Hematopoietic multipotent progenitor cell treated with erythropoietin and hydrocortisone succinate and interleukin-3 and kit ligand, for 8 days (in vitro differentiated cells): ENCODE data around the gene PXMP2.
A peak's percentile ranks its signal among the peaks of the same experiment; 100 is the strongest.

Experiments used
- DNase-seq: peaks from one replicate; pipeline ENCODE4 v3.0.0-alpha.2; 2015

The PXMP2 gene

DNA sequence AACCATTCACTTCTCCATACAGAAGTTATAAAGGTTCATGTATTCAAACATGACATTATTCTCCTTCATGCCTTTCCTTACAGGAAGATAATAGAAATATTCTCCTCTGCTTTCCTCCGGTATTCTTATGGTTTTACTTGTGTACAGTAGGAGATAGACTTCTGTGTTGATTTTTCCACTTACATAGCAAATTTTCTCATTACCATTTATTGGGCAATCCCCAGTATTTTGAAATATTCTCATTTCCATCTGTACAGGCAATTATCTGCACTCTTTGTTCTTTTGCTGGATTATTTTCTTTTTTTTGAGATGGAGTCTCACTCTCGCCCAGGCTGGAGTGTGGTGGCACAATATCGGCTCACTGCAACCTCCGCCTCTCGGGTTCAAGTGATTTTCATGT lies 11.0 kb downstream of the PXMP2 start:
- no peak for DNase-seq

DNA sequence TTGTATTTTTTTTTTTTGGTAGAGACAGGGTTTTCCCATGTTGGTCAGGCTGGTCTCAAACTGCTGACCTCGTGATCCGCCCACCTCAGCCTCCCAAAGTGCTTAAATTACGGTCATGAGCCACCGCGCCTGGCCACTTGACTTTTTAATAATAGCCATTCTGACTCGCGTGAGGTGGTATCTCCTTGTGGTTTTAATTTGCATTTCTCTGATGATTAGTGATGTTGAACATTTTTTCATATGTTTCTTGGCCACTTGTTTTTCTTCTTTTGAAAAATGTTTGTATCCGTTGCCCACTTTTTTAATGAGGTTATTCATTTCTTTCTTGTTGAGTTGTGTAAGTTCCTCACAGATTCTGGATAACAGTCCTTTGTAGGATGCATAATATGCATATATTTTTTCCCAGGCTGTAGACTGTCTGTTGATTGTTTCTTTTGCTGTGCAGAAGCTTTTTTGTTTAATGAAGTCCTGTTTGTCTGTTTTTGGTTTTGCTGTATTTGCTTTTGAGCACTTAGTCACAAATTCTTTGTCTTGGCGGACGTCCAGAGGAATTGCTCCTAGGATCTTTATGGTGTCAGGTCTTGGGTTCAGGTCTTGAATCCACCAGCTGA lies 12.9 kb downstream of the PXMP2 start:
- no peak for DNase-seq

DNA sequence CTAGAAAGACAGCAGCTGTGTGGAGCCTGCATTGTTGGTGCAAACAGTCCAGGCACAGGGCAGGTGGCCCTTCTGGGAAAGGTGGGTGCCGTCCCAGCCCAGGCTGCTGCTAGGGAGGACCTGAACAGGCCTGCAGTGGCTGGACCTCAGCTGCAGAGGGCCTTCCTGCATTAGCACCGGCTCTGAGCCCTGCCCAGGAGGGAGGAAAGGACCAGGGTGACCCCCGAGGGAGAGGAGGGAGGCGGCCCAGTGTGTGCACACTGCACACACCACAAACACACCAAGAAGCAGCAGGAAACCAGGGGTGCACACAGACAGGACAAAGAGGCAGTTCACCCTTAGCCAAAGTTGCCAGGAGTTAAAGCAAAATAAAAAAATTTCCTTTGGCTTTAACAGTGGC lies 15.3 kb downstream of the PXMP2 start:
- DNase-seq = no peak

DNA sequence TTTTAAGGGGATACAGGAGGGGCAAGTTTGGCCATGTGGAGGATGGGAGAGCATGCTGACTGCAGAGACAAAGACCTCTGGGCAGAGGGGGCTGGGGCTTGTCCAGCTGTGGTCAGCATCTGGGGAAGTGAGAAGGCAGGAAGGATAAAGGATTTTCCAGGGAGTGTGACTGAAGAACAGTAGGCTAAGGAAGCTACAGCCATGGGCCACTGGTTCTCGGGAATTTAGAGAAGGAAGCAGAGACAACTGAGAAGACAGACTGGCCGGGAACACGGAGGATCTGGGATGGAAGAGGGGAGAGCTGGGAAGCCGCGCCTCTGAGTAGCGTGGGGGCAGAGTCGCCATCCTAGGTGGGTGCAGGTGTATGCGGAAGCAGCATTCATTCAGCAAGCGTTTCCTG lies 16.3 kb downstream of the PXMP2 start:
- DNase-seq = no peak

DNA sequence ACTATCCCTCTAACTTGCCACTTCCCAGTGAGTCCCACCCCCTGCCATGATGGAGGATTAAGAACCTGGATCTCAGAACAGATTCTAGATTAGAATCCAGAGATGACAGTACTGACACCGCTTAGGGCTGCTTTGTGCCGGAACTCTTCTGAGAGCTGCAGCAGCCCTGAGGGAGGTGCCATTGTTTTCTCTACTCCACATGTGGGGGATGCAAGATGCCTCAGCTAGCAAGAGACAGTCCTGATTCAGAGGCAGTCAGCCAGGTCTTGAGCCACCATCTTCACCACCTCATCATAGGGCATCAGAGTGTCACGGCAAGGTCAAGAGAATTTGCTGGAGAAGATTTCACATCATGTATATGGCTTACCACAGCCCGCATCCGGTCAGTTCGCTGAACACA lies 19.9 kb downstream of the PXMP2 start:
- DNase-seq = no peak

DNA sequence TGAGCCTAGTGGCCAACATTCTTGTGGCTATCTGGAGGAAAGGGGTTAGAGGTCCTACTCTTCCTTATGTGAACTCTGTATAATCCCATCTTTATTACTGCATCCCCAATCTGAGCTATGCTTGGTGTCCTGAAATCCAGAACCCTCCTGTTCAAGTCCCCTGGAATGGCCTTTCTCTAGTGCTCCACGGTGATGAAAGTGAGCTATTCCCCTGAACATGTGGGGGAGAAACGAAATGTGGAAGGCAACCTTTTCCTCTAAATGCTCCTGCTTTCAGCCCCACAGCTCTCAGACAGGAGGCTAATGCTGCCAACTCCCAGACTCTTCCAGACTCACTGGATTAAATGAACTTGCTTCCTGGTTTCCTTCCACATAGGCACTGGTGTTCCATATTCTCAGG lies 20.8 kb downstream of the PXMP2 start:
- no peak for DNase-seq

DNA sequence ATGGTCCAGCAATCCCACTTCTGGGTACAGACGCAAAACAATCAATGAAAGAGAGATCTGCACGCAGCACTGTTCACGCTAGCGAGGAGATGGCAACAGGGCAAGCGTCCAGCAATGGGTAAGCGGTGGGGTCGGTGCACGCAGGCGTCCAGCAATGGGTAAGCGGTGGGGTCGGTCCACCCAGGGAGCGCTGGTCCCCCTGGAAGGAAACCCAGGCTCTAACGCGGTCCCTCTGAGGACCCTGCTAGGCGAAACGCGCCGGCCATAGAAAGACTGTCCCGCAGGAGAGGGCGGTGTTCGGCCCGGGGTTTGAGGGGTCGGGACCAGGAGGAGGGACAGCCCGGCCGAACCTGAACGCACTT lies 22.6 kb downstream of the PXMP2 start:
- no peak for DNase-seq

DNA sequence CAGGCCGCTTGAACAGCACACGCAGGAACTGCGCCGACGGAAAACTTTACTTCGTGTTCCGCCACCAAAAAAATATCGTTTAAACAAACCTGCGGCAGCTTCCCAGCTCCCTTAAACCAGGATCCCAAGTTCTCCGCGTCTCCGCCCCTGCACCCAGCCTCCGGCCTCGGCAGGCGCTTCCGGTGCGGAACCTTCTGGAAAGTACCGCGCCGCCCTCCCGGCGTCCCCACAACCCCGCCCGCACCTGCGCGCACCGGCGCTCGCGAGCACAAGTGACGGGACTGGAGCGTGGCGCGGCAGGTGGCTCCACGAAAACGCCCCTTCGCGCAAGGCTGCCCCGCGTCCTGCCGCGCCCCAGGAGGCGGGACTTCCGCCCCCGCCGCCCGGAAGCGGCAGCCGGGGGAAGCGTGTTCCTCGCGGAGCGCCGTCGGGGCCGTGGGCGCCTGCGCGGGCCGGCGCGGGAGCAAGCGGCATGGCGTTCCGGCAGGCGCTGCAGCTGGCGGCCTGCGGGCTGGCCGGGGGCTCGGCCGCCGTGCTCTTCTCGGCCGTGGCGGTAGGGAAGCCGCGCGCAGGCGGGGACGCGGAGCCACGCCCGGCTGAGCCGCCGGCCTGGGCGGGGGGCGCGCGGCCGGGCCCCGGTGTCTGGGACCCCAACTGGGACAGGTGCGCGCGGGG lies 23.2 kb downstream of the PXMP2 start, which contains the start of gene PGAM5:
Gene PGAM5, plus strand, starts transcription at position 438 of the 675 bp plus-strand sequence. Its CDS starts 35 bp downstream, at position 473.
- peak; percentile 83 for DNase-seq

DNA sequence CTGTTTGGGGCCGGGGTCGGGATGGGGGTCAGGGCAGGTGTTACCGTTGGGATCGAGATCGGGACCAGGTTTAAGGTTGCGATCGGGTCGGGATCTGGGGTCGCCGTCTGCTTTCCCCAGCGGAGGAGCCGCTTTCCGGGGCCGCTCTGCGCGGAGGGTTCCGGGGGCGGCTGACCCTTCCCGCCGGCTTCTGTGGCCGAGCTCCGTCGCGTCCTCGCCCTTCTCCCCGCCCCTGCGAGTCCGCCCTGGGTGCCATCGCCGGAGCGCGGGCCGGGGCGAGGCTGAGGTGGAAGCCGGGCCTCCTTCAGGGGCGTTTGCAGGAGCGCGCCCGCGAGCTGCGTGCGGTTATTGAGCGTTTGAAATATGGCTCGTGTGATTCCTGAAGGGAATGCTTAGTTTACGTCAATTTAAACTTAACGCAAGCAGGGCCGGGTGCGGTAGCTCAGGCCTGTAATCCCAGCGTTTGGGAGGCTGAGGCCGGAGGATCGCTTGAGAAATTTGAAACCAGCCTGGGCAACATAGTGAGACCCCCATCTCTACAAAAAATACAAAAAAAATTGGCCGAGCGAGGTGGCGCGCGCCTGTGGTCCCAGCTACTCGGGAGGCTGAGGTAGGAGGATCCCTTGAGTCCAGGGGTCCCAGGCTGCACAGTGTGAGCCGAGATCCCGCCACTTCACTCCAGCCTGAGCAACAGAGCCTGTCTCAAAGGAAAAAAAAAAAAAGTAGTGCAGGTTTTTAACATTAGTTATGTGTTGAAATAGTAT lies 23.9 kb downstream of the PXMP2 start:
- peak; percentile 42 for DNase-seq

DNA sequence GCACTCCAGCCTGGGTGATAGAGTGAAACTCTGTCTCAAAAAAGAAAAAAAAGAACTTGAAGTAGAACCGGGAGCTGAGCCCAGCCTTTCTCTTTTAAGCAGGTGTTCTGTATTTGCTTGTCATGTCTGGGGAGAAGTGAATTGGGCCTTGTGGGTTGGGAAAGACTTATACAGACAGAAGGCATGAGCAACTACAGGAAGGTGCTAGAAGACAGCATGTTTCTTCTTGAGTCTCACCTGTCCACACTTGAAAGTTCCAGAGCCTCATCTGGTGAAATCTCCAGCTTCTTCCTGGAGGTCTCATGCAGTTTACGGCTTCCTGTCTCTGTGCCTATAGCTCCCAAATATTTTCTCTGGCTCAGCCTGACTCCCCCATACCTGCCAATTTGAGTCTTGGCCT lies 25.7 kb downstream of the PXMP2 start:
- no peak for DNase-seq

DNA sequence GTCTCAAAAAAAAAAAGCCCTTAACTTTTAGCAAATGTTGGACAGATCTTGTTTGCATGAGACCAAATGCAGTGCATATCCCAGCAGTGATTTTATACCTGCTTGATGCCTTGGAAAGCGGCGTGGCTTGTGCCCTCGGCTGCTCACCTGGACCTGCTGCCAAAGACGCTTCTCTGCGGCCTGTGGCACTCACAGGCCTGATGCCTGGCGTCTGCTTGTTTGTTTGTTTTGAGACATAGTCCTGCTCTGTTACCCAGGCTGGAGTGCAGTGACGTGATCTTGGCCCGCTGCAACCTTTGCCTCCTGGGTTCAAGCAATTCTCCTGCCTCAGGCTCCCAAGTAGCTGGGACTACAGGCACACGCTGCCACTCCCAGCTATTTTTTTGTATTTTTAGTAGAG lies 28.5 kb downstream of the PXMP2 start:
- no peak for DNase-seq

DNA sequence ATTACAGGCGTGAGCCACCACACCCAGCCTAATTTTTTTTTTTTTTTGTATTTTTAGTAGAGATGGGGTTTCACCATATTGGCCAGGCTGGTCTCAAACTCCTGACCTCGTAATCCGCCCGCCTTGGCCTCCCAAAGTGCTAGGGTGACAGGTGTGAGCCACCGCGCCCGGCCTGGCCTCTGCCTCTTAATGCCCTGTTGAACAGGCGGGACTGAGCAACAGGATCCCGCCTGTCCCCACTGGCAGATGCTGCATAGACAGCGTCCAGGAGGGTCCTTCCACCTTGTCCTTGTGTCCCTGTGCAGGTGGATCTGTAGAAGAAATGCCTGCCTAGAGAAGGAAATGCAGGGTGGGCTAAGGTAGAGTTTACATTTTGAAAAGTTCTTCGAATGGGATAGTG lies 29.0 kb downstream of the PXMP2 start:
- DNase-seq = no peak

DNA sequence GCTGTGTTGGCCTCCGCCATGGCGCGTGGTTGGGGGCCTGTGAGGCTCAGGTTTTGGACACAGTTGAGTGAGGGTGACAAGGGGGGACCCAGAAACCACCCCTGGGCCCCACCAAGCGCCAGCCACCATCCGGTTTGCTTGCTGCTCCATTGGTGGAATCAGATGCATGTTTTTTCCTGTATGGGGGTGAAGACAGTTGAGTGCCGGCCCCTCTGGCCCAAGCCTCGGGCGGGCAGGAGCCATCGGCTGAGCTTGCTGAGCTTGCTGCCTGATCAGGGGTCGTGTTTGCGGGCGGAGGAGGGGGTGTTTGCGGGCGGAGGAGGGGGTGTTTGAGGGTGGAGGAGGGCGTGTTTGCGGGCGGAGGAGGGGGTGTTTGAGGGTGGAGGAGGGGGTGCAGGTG lies 29.6 kb downstream of the PXMP2 start:
- no peak for DNase-seq

DNA sequence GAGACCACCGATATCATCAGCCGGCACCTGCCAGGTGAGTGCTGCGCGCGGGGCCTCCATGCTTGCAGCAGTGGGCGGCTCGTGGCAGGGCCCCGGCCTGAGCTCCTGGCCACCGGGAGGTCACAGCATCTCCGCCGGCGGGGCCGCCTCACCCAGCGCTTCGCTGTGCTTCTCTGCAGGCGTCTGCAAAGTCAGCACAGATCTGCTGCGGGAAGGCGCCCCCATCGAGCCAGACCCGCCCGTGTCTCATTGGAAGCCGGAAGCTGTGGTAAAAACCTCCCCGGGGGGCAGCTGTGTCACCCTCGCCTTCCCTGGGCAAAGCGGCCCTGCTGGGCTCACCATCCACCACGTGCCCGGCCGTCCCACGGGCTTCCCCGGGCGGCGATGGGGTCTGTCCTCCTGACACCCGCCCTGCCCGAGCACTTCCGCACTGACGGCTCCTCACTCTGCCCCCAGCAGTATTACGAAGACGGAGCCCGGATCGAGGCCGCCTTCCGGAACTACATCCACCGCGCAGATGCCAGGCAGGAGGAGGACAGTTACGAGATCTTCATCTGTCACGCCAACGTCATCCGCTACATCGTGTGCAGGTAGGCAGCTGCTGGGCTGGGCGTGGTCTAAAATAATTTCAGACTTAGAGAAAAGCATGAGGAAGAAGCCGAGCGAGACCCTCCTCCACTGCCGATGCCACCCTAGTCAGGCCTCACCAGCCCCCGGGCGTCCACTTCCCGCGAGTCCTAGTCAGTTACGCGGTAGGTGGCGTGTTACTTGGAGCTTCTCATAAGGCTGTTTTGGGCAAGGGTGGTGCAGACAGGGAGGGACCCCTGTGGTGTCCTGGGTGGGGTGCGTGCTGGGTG lies 30.4 kb downstream of the PXMP2 start:
- no peak for DNase-seq

DNA sequence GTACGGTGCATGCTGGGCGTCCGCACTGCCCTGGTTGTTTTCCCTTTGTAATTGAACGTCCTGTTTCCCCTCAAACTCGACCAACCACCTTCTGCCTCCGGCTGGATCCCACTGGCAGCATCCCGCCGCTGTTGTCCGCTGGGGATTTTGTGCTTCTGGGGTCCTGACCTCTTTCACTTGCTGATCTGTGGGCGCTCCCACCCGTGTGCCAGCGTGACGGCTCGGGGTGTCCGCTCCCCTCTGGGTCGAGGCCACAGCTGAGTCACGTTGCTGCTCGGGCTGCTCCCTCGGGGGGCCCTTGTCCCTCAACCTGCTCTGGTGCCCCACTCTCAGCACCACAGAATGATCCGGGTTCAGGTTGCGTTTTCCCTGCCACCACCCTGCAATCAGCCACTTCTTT lies 31.3 kb downstream of the PXMP2 start:
- DNase-seq = no peak

DNA sequence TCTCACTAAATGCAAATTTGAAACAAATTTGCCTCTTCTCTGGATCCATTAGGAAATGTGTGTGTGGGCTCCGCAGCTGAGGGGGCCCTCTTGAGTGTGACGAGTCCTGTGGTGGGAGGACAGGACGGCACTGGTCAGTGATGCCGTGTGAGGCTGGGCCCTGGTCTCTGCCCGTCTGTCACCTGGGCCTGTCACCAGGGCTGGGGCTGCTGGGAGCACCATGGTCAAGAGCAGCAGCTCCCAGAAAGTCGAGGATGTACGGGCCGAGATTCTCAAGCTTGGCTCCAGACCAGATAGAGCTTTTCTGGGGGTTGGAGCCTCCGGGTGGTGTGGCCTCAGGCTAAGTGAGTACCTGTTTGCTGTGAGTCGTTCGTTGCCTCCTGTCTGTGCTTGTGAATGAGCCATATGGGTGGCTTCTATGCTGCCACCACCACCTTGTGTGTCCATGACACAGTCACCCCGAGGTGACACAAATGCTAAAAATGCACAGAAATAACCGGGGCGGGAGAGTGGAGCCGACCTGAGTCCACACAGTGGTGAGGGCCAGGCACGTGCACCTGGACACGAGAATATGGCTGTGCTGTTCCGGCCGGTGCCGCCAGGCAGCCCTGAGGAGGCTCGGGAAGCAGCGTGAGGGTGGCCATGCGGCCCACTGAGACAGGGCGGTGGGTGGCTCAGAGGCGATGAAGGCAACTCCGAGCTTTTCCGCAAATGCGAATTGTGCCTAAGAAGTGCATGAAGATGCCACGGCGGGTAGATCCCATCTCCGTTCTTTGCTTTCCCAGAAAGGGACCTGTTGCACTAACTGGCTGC lies 32.0 kb downstream of the PXMP2 start:
- no peak for DNase-seq

DNA sequence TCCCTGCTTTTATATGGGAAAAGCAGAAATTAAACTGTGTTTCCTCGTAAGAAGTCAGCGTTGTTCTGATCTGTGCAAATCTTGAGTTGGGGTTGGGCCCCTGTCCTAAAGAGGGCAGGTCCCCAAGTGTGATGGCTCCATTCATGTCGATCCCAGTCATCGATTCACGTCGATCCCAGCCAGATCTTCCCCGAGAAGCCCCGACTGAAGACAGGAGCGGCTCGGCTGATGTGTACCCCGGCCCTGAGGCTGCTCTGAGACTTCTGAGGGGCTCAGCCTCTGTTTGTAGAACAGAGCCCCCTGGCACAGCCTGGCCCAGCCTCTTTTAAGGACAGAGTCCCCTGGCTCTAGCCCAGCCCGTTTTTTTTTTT lies 32.6 kb downstream of the PXMP2 start:
- no peak for DNase-seq

DNA sequence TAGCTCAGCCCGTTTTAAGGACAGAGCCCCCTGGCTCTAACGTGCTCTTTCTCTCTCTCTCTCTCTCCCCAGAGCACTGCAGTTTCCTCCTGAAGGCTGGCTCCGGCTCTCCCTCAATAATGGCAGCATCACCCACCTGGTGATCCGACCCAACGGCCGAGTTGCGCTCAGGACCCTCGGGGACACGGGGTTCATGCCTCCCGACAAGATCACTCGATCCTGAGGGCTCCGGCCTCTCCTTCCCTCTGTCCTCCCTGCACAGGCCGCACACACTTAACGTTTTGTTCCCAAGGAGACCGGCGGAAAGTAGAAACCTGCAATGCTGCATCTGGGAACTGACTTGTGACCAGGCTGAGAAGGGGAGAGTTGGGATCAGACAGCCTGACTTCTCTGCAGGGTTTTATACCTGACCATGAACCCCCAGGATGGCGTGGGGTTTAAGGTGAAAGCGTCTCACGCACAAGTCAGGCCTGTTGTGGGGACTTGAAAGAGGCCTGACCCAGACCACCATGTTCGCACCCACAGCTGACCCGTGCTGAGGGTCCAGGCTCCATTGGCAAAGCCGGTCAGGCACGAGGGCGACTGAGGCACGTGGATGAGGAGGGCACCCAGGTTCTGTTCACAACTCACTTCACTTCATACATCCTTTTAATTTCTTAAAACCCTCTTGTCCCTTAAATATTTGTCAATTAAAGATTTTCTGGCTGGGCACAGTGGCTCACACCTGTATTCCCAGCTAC lies 33.4 kb downstream of the PXMP2 start:
- no peak for DNase-seq

DNA sequence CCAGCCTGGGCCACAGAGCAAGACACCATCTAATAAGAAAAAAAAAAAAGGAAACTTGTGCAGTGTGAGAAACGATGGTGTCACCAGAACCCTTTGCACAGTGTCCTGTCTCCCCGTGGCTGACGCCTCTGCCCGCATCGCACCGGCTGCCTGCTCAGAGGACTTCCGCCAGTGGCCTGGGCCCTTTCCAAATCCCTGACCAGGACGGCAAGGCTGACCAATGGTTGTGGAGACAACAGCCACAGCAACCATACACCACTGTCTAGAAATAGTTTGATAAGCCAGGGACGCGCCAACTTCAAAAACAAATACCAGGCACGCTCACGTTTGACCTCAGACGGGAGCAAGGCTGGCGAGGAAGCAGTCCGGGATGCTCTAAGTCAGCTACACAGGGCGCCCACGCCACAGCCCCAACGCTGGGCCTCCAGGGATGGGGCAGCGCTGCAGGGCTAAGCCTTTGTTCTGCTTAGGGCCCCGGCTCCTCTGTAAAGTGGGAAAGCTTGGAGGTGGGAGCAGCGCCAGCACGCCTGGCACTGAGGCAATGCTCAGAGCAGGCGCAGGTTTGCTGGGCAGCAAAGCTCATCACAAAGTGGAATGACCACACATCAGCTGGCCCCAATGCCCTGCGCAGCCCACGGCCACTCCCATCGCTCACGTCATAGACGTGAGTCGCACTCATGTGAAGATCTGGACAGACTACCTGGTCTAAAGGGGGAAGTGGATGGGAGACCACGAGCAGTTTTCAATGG lies 35.8 kb downstream of the PXMP2 start:
- no peak for DNase-seq

DNA sequence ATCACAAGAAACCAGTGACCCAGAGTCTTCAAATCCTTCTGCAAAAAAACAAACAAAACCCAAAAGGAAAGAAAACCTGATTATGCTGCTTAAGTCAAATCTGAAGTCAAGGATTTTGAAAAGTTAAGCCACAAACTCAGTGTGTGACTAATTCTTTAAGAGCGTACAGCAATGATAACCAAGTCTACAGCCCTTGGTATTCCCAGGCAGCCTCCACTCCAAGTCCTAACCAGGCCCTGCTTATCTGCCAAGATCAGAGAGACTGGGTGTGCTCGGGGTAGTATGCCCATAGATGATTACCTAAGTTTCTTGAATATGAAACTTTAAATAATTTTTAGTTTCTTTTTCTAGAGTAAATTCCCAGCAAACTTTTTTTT lies 36.4 kb downstream of the PXMP2 start:
- DNase-seq = peak; percentile 46
